MM.1S (cell line): ENCODE results near the gene MYO16.

ENCODE experiments used
- DNase-seq: peaks from one replicate; pipeline ENCODE4 v3.0.0-alpha.2; 2015
- H2AFZ ChIP-seq: fragments of 300-600 bp; sonication (generic); 2 replicates; pipeline ENCODE4 v1.6.0; 2016; ENCODE audit warnings: antibody characterized with exemption, low read length
- H3F3A ChIP-seq: fragments of 300-600 bp; sonication (generic); 2 replicates; pipeline ENCODE4 v1.6.1; 2016; ENCODE audit warnings: mild to moderate bottlenecking, antibody characterized with exemption, low read length, moderate library complexity, mixed read lengths; ENCODE audit not compliant: insufficient read depth
- H3K27ac ChIP-seq: fragments of 300-600 bp; sonication (generic); 2 replicates; pipeline ENCODE4 v1.5.1; 2016; ENCODE audit warnings: mild to moderate bottlenecking, low read length
- H3K27me3 ChIP-seq: fragments of 300-600 bp; sonication (generic); replicated peaks from 2 replicates; pipeline ENCODE4 v1.6.0; 2016; ENCODE audit warnings: low read length; ENCODE audit not compliant: insufficient read depth
- H3K36me3 ChIP-seq: fragments of 300-600 bp; sonication (generic); replicated peaks from 2 replicates; pipeline ENCODE4 v1.6.1; 2016; ENCODE audit warnings: mild to moderate bottlenecking, low read length, mixed read lengths; ENCODE audit not compliant: insufficient read depth
- H3K4me1 ChIP-seq: fragments of 300-600 bp; sonication (generic); 2 replicates; pipeline ENCODE4 v1.6.1; 2016; ENCODE audit warnings: low read length, mixed read lengths
- H3K4me2 ChIP-seq: fragments of 300-600 bp; sonication (generic); 2 replicates; pipeline ENCODE4 v1.6.0; 2016; ENCODE audit warnings: low read depth, low read length
- H3K4me3 ChIP-seq: fragments of 300-600 bp; sonication (generic); 2 replicates; pipeline ENCODE4 v1.5.1; 2016; ENCODE audit warnings: low read length, mixed read lengths
- H3K79me2 ChIP-seq: fragments of 300-600 bp; sonication (generic); 2 replicates; pipeline ENCODE4 v1.6.1; 2016; ENCODE audit warnings: mixed run types, low read length, mixed read lengths
- H3K9ac ChIP-seq: fragments of 300-600 bp; sonication (generic); 2 replicates; pipeline ENCODE4 v1.6.1; 2016; ENCODE audit warnings: low read length, mixed read lengths
- H3K9me2 ChIP-seq: fragments of 300-600 bp; sonication (generic); replicated peaks from 2 replicates; pipeline ENCODE4 v1.6.1; 2016; ENCODE audit warnings: mild to moderate bottlenecking, low read length, mixed read lengths; ENCODE audit not compliant: insufficient read depth
- H3K9me3 ChIP-seq: fragments of 300-600 bp; sonication (generic); replicated peaks from 2 replicates; pipeline ENCODE4 v1.6.1; 2016; ENCODE audit warnings: mild to moderate bottlenecking, low read length, mixed read lengths; ENCODE audit not compliant: insufficient read depth
- H4K20me1 ChIP-seq: fragments of 300-600 bp; sonication (generic); 2 replicates; pipeline ENCODE4 v1.6.1; 2016; ENCODE audit warnings: mild to moderate bottlenecking, low read length, moderate library complexity, mixed read lengths; ENCODE audit not compliant: insufficient read depth
- EZH2 ChIP-seq: fragments of 300-600 bp; sonication (generic); optimal IDR thresholded peaks from 2 replicates; pipeline ENCODE3; 2017; ENCODE audit warnings: low read depth, mild to moderate bottlenecking, antibody characterized with exemption, low read length, mixed read lengths
- EZH2phosphoT487 ChIP-seq: fragments of 300-600 bp; sonication (generic); IDR thresholded peaks from 2 replicates; pipeline ENCODE4 v1.6.1; 2018; ENCODE audit warnings: antibody characterized with exemption, low read length
- TF ChIP-seq, protein P1 (sequence below): fragments of 300-600 bp; sonication (generic); IDR thresholded peaks from 2 replicates; pipeline ENCODE4 v1.5.1; 2016; ENCODE audit warnings: antibody characterized with exemption, low read length, mixed read lengths

Gene MYO16

GRCh38 chr13:109087916-109088623, 458.7 kb downstream of the MYO16 start:
- Histone ChIP-seq H3K9me3 (no peaks in the 10 kb centered on the region), H2AFZ (no peak overlapping the region), H4K20me1 (no peaks in the 10 kb centered on the region), H3K79me2 (no peaks in the 10 kb centered on the region), H3K4me1 (no peaks in the 10 kb centered on the region), H3F3A (no peaks in the 10 kb centered on the region), H3K4me2 (no peak overlapping the region), H3K36me3 (no peaks in the 10 kb centered on the region), H3K27ac (no peak overlapping the region), H3K9me2 (no peaks in the 10 kb centered on the region), H3K9ac (no peak overlapping the region), H3K27me3 (no peaks in the 10 kb centered on the region), H3K4me3 (no peak overlapping the region)
- no peak for DNase-seq
- TF ChIP-seq, protein P1, sequence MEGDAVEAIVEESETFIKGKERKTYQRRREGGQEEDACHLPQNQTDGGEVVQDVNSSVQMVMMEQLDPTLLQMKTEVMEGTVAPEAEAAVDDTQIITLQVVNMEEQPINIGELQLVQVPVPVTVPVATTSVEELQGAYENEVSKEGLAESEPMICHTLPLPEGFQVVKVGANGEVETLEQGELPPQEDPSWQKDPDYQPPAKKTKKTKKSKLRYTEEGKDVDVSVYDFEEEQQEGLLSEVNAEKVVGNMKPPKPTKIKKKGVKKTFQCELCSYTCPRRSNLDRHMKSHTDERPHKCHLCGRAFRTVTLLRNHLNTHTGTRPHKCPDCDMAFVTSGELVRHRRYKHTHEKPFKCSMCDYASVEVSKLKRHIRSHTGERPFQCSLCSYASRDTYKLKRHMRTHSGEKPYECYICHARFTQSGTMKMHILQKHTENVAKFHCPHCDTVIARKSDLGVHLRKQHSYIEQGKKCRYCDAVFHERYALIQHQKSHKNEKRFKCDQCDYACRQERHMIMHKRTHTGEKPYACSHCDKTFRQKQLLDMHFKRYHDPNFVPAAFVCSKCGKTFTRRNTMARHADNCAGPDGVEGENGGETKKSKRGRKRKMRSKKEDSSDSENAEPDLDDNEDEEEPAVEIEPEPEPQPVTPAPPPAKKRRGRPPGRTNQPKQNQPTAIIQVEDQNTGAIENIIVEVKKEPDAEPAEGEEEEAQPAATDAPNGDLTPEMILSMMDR = no peak

- Histone ChIP-seq H3K36me3 (no peaks in the 10 kb centered on the region), H3F3A (no peaks in the 10 kb centered on the region), H3K4me3 (no peak overlapping the region), H3K4me2 (no peak overlapping the region), H3K9me2 (no peaks in the 10 kb centered on the region), H3K9me3 (no peaks in the 10 kb centered on the region), H3K27ac (no peak overlapping the region), H3K9ac (no peak overlapping the region), H2AFZ (no peak overlapping the region), H4K20me1 (no peaks in the 10 kb centered on the region), H3K79me2 (no peaks in the 10 kb centered on the region), H3K4me1 (no peaks in the 10 kb centered on the region), H3K27me3 (no peaks in the 10 kb centered on the region)
- no peak for DNase-seq
- TF ChIP-seq EZH2 (no peak), EZH2phosphoT487 (no peak)
- TF ChIP-seq, protein P1 = no peak
Observed at GRCh38 chr13:109088624-109088917, 459.2 kb downstream of the MYO16 start.

DNA sequence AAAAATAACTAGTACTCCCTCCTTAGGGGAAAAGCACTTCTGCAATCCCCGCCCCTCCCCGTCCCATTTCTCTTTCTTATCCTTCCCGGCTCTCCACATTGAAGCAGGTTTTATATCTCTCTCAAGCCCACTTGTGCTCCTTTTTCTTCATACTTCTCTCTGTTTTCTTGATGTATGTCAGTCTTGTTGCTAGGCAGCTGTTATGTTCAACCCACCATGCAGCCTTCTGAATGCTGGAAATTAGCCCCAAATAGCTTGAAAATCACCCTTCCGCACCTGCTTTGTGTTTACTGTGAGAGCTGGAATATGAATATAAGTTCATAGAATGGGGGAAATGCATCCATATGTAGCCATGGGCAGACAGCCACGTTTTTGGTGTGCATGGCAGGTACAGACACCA, 461.4 kb downstream of the MYO16 start:
- Histone ChIP-seq H2AFZ (no peak overlapping the region), H3K27ac (no peak overlapping the region), H3K36me3 (no peaks in the 10 kb centered on the region), H3K4me1 (no peaks in the 10 kb centered on the region), H3K9me3 (no peaks in the 10 kb centered on the region), H3K27me3 (no peaks in the 10 kb centered on the region), H4K20me1 (no peaks in the 10 kb centered on the region), H3F3A (no peaks in the 10 kb centered on the region), H3K79me2 (no peaks in the 10 kb centered on the region), H3K9me2 (no peaks in the 10 kb centered on the region), H3K9ac (no peak overlapping the region), H3K4me2 (no peak overlapping the region), H3K4me3 (no peak overlapping the region)
- TF ChIP-seq EZH2phosphoT487 = no peak
- no peak for TF ChIP-seq EZH2
- TF ChIP-seq, protein P1 = no peak
- DNase-seq = no peak
